WTC11 (cell line): ENCODE data around the gene ATL3. TPM values are rescaled to one million over a fixed set of nuclear protein-coding genes. Genes with fewer than 3 reads are reported as not detected.

Experiments
- ATAC-seq: fragments of 200-7000 bp; cut with Tn5 transposase; 2 replicates; pipeline ENCODE4 v1.10.0; 2021; ENCODE audit warnings: mild to moderate bottlenecking, moderate library complexity
- CTCF ChIA-PET: fragments of 300-600 bp; sonication (Branson Sonifier 250); formaldehyde crosslinking; loops from one replicate; lab custom pipeline; 2021; ENCODE audit warnings: antibody characterized with exemption; lab: Charles Lee
- POLR2A ChIA-PET: fragments of 350-600 bp; sonication (Branson Sonifier 250); formaldehyde crosslinking; loops from one replicate; lab custom pipeline; 2021; ENCODE audit warnings: antibody characterized with exemption; lab: Charles Lee
- DNase-seq: peaks from one replicate; pipeline ENCODE4 v3.0.0; 2021; ENCODE audit warnings: low spot score
- H3K27ac Mint-ChIP-seq: 2 replicates; pipeline ENCODE4 v1.8.0; 2021; ENCODE audit warnings: mixed read lengths
- H3K27me3 Mint-ChIP-seq: 2 replicates; pipeline ENCODE4 v1.8.0; 2021; ENCODE audit warnings: low read depth, mild to moderate bottlenecking, moderate library complexity, mixed read lengths
- H3K36me3 Mint-ChIP-seq: 2 replicates; pipeline ENCODE4 v1.8.0; 2021; ENCODE audit warnings: mixed read lengths
- H3K4me1 Mint-ChIP-seq: 2 replicates; pipeline ENCODE4 v1.8.0; 2022; ENCODE audit warnings: mixed read lengths
- H3K4me3 Mint-ChIP-seq: 2 replicates; pipeline ENCODE4 v1.8.0; 2021; ENCODE audit warnings: mild to moderate bottlenecking, moderate library complexity, mixed read lengths
- H3K9me3 Mint-ChIP-seq: 2 replicates; pipeline ENCODE4 v1.8.0; 2021; ENCODE audit warnings: mixed read lengths
- ATF6 ChIP-seq: sonication (generic); formaldehyde crosslinking; IDR thresholded peaks from 2 replicates; pipeline ENCODE4 v1.8.1; 2023; ENCODE audit warnings: mild to moderate bottlenecking, missing genetic modification reagents
- CBFB ChIP-seq: sonication (generic); formaldehyde crosslinking; IDR thresholded peaks from 2 replicates; pipeline ENCODE4 v1.8.1; 2022; ENCODE audit warnings: mild to moderate bottlenecking, low read depth, missing genetic modification reagents
- CTCF ChIP-seq: fragments of 200-600 bp; IDR thresholded peaks from 2 replicates; pipeline ENCODE4 v1.8.0; 2022; ENCODE audit warnings: antibody characterized with exemption
- ETV6 ChIP-seq: sonication (generic); formaldehyde crosslinking; IDR thresholded peaks from 2 replicates; pipeline ENCODE4 v1.8.1; 2022; ENCODE audit warnings: mild to moderate bottlenecking, missing genetic modification reagents
- FOXK1 ChIP-seq: sonication (generic); formaldehyde crosslinking; IDR thresholded peaks from 2 replicates; pipeline ENCODE4 v1.8.0; 2022; ENCODE audit warnings: mild to moderate bottlenecking, moderate library complexity, missing genetic modification reagents
- GABPB1 ChIP-seq: sonication (generic); formaldehyde crosslinking; IDR thresholded peaks from 2 replicates; pipeline ENCODE4 v1.8.1; 2023; ENCODE audit warnings: mild to moderate bottlenecking, missing genetic modification reagents
- HMGA2 ChIP-seq: fragments of 250-450 bp; sonication (Bioruptor Pico); IDR thresholded peaks from 2 replicates; pipeline ENCODE4 v1.4.0; 2021; ENCODE audit warnings: mild to moderate bottlenecking, moderate library complexity
- IRF1 ChIP-seq: sonication (generic); formaldehyde crosslinking; IDR thresholded peaks from 2 replicates; pipeline ENCODE4 v1.8.0; 2023; ENCODE audit warnings: missing genetic modification reagents
- IRF2 ChIP-seq: sonication (generic); formaldehyde crosslinking; IDR thresholded peaks from 2 replicates; pipeline ENCODE4 v1.8.0; 2022; ENCODE audit warnings: low read depth, missing genetic modification reagents, borderline replicate concordance
- JUN ChIP-seq: sonication (generic); formaldehyde crosslinking; IDR thresholded peaks from 2 replicates; pipeline ENCODE4 v1.8.0; 2023; ENCODE audit warnings: mild to moderate bottlenecking, missing genetic modification reagents
- KAT7 ChIP-seq: sonication (generic); formaldehyde crosslinking; IDR thresholded peaks from 2 replicates; pipeline ENCODE4 v1.8.1; 2023; ENCODE audit warnings: missing genetic modification reagents, mild to moderate bottlenecking, borderline replicate concordance
- MLX ChIP-seq: sonication (generic); formaldehyde crosslinking; IDR thresholded peaks from 2 replicates; pipeline ENCODE4 v1.8.1; 2023; ENCODE audit warnings: mild to moderate bottlenecking, missing genetic modification reagents, moderate library complexity
- PRDM15 ChIP-seq: sonication (generic); formaldehyde crosslinking; IDR thresholded peaks from 2 replicates; pipeline ENCODE4 v1.8.0; 2022; ENCODE audit warnings: missing genetic modification reagents
- SP1 ChIP-seq: sonication (generic); formaldehyde crosslinking; conservative IDR thresholded peaks from 2 replicates; pipeline ENCODE4 v1.8.1; 2022; ENCODE audit warnings: missing genetic modification reagents
- ZNF232 ChIP-seq: sonication (generic); formaldehyde crosslinking; IDR thresholded peaks from 2 replicates; pipeline ENCODE4 v1.8.0; 2022; ENCODE audit warnings: mild to moderate bottlenecking, missing genetic modification reagents
- ZNF317 ChIP-seq: sonication (generic); formaldehyde crosslinking; IDR thresholded peaks from 2 replicates; pipeline ENCODE4 v1.8.1; 2023; ENCODE audit warnings: low read depth, mild to moderate bottlenecking, moderate library complexity, missing genetic modification reagents, borderline replicate concordance
- ZNF396 ChIP-seq: fragments of 250-450 bp; sonication (Bioruptor Pico); IDR thresholded peaks from 2 replicates; pipeline ENCODE4 v1.8.0; 2021; ENCODE audit warnings: mild to moderate bottlenecking, moderate library complexity, borderline replicate concordance
- total RNA-seq: library from RNA; stranded (reverse); gene quantifications from 3 replicates; pipeline ENCODE4 v1.2.3, GENCODE V29; 2021

Gene ATL3
- total RNA-seq, 1 experiment from 2014 or later: 32.1 TPM

- no peaks in the 10 kb centered on the region for H3K9me3 Mint-ChIP-seq
Measured at GRCh38 chr11:63719001-63719400, 47.8 kb upstream of the ATL3 start.

GRCh38 chr11:63716046-63716445 is 44.9 kb upstream of the ATL3 start:
- Mint-ChIP-seq H3K27ac (no peak overlapping the region), H3K4me3 (no peak overlapping the region), H3K9me3 (no peaks in the 10 kb centered on the region), H3K36me3 (peaks cover 3% of the 10 kb centered on the region; the same call in 1 of the 2 replicates), H3K27me3 (no peaks in the 10 kb centered on the region), H3K4me1 (no peaks in the 10 kb centered on the region)
- TF ChIP-seq GABPB1 (no peak), ZNF396 (CRISPR knock-in tag) (no peak), PRDM15 (CRISPR knock-in tag) (no peak), HMGA2 (CRISPR knock-in tag) (no peak), CBFB (CRISPR knock-in tag) (no peak), CTCF (no peak), KAT7 (CRISPR knock-in tag) (no peak), IRF2 (CRISPR knock-in tag) (no peak)
- no peak for DNase-seq
- ChIA-PET CTCF (interaction anchor here (2.0 kb wide), 1 partner anchor 22 kb away, joined by 5 read pairs; no protein-coding TSS in a partner anchor), POLR2A (no interaction called here)
- ATAC-seq: no peak

More at GRCh38 chr11:63719001-63719400, 47.8 kb upstream of the ATL3 start:
- Mint-ChIP-seq H3K36me3 (peaks cover 3% of the 10 kb centered on the region; the same call in 1 of the 2 replicates), H3K4me3 (no peak overlapping the region), H3K27me3 (no peaks in the 10 kb centered on the region), H3K4me1 (no peaks in the 10 kb centered on the region), H3K27ac (no peak overlapping the region)
- no peak for TF ChIP-seq ETV6
- no peak for TF ChIP-seq MLX (CRISPR knock-in tag)
- TF ChIP-seq ZNF317 (CRISPR knock-in tag): no peak
- TF ChIP-seq FOXK1 (CRISPR knock-in tag): no peak
- TF ChIP-seq HMGA2 (CRISPR knock-in tag): no peak
- TF ChIP-seq IRF1 (CRISPR knock-in tag): no peak
- no peak for TF ChIP-seq SP1
- no peak for TF ChIP-seq JUN (CRISPR knock-in tag)
- no peak for TF ChIP-seq ATF6 (CRISPR knock-in tag)
- TF ChIP-seq ZNF232: no peak
- DNase-seq: no peak
- CTCF ChIA-PET: no interaction called here
- POLR2A ChIA-PET: no interaction called here
- ATAC-seq: no peak
